Hindlimb muscle (tissue), 1 donor: ENCODE data around the gene TANGO2. TPM values are rescaled to one million over a fixed set of nuclear protein-coding genes. Genes with fewer than 3 reads are reported as not detected.
"Not testable (repeated sequence)": the region's sequence is repeated elsewhere in the genome, so short reads cannot be mapped to it uniquely, and the experiment has no call there.

Source experiments
- DNase-seq: peaks from one replicate; pipeline ENCODE4 v3.0.0-alpha.2; 2013
- polyA plus RNA-seq: library from polyadenylated mRNA; unstranded; fragments of 120-200 nt; gene quantifications from one replicate; pipeline ENCODE4 v1.2.1, GENCODE V29; 2013; ENCODE audit not compliant: insufficient read length

Gene TANGO2
- polyA plus RNA-seq, 1 donor: 12.6 TPM

DNA sequence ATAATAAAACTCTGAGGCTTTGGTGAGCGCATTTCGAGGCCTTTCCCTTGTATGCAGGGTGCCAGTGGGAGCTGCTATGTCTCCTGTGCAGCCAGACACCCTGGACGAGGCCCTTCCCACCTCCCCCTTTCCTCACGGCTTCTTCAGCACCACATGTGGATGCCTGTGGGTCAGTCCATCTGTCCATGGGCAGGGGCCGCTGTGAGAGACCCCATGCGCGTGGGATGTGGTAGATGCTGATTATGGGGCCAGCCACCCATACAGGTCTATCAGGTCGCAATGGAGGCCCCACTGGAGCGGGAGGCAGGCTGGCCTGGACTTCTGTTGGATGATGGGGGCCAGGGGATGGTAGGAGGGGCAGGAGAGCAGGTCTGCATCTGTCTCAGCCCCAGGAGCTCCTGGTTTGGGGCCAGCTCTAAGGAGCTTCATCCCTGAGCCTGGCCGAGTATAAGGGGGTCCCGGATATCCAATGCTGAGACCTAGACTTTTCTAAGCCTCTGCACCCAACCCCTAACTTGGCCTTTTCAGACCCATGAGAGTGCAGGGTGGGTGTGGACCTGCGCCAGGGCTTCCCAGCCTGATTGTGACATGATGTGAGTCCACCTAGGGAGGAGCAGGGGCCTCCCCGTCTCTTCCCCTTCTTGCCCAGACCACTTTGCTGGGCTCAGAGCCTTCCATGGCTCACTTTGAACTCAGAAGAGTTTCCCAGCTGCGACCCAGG is 45.1 kb downstream of the TANGO2 start:
- DNase-seq: no peak

DNA sequence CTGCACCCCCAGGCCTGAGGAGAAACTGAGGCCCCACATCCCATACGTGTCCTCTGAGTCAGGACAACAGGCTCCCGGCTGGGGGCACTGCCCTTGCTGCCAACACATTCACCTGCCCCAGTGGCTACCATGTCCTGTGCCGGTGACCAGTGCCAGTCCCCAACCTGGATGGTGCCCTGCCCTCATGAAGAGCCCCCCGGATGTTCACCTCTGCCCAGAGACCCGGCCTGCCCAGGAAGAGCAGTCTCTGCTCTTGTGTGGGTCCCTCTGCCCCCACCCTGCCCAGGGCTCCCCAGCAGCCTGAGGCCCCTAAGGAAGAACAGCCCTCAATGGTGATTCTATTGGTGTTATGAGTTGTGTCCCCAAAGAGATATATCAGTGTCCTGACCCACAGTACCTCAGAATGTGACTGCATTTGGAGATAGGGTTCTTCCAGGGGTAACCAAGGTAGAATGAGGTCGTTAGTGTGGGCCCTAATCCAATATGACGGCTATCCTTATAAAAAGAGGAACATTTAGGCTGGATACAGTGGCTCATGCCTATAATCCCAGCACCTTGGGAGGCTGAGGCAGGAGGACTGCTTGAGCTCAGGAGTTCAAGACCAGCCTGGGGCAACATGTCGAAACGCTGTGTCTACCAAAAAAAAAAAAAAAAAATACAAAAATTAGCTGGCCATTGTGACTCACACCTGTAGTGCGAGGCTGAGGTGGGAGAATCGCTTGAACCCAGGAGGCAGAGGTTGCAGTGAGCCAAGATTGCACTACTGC is 45.9 kb downstream of the TANGO2 start:
- no peak for DNase-seq

DNA sequence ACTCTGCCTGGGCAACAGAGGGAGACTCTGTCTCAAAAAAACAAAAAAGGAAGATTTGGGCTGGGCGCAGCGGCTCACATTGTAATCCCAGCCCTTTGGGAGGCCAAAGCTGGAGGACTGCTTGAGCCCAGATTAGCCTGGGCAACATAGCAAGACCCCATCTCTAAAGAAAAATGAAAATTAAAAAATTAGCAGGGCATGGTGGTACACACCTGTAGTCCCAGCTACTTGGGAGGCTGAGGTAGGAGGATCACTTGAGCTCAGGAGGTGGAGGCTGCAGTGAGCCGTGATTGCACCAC is 46.4 kb downstream of the TANGO2 start:
- not testable (repeated sequence) for DNase-seq

DNA sequence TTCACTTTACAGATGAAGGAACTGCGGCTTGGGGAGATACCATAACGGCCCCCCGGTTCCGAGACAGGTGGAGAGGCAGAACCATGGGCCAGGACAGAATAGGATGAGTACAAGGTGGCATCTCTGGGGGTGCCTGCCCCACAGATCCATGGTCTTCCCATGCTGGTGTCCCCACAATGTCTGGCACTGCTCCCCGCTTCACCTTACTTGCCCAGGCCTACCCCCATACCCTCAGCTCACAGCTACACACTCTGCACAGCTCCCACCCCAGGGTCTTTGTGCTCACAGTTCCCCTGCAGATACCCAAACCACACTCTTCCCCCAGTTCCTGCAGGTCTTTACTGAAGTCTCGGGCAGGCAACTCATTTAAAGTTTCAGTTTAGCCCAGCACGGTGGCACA is 47.7 kb downstream of the TANGO2 start:
- DNase-seq: no peak

DNA sequence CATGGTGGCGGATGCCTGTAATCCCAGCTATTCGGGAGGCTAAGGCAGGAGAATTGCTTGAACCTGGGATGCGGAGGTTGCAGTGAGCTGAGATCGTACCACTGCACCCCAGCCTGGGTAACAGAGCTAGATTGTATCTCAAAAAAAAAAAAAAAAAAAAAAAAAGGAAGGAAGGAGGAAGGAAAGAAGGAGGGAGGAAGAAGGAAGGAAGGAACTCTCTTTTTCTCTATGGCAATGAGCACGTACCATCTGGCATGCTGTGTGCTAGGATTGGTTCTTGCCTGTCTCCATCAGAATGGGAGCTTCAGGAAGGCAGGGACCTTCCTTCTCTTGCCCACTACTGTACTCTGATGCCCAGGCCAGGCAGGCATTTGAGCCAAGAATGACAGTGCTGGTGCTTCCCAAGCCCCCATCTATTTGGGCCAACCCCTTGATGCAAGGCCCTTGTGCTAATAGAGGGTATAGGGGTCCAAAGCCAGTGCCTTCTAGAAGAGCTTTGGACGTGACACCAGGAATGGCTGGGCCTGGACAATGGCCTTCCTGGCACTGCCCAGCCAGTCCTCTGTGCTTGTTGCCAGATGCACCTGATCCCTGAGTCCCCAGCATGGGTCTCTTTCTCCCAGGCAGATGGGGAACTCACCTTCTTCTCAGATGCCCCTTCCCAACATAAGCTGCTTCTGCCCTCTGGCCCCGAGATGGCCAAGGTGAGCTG is 48.6 kb downstream of the TANGO2 start:
- DNase-seq: no peak

DNA sequence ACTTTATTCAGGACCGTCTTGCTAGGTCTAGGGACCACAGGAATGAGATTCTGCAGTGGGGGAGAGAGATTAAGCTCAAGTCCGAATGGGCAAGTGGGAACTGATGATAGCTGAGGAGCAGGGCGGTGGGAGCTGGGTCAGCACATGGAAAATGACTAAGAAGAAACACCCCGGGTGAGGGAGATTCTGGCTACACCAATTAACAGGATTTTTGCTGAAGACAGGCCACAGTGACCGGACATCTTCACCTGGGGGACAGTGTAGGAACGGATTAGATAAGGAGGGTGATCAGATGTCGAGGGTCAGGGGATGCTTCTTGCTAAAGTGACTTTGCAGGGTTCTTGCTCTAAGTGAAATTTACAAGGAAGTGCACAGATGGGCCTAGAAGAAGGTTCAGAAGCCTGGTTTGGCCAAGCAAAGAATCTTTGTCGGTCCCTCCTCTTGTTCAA is 50.6 kb downstream of the TANGO2 start:
- DNase-seq: no peak

DNA sequence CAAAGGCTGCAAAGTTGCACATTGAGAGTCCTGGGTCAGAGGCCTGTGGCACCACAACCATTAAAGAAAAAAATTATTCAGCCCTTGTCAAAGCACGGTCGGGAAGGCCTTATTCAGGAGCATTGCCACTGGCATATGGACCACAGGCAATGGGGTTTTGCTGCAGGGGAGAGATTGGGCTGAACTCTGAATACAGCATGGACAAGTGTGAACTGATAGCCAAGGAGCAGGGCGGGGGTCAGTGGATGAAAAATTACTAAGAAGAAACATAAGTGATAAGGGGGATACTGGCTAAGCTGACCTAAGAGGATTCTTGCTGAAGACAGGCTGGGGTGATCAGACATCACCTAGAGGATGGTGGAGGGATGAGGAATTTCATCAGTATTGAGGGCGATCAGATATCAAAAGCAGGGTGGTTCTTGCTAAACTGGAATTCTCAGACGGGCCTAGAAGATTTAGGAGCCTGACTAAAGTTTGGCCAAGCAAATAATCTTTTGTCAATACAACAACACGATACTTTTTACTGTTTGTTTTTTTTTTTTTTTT is 55.8 kb downstream of the TANGO2 start:
- DNase-seq: no peak

DNA sequence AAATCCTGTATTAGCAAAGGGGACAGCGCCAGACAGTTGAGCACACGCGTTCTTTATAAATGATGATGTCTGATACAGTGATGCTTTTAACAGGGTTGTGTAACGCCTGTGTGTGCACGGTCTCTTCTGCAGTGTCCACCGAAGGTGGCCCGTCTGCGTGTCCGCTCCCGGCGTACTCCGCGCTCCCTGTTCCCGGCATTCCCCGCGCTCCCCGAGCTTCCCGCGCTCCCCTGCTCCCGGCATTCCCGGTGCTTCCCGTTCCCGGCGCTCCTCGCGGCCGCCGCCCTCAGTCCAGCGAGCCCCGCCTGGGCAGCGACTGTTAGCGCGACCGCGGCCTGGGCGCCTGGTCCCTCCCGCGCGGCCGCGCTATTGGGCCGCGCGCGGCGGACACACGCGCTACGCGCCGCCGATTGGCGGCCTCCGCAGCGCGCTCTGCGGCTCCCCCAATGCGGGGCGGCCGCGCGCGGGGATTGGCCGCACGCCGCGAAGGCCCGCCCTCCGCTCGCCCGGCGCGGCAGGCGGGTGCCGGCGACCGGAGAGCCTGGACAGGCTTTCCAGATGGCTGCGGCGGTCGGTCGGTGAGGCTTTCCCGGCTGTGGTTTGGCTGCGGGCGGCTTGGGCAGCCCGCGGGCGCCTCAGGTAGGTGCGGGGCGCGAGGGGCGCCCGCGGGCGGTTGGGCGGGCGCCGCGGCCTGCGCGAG is 59.0 kb downstream of the TANGO2 start, which contains the start of gene DGCR8:
TSS of gene DGCR8 (plus strand) at position 497 of the 700 bp plus-strand sequence. CDS start 5,723 bp downstream, outside the sequence.
- DNase-seq: peak; percentile 99

DNA sequence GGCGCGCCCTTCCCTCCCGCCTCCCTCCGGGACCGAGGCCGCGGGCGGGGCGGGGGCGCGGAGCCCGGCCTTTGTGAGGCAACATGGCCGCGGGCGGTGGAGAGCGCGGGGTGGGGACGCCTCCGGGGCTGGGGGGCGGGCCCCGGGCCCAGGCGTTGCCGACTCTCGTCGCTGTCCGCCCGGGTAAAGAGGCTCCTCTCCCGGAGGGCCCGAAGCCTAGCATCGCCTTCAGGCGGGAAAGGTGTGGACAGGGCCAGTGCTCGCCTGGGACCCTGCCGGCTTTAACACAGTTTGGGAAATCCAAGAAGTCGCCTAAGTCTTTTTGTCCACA is 59.5 kb downstream of the TANGO2 start:
- peak; percentile 62 for DNase-seq

DNA sequence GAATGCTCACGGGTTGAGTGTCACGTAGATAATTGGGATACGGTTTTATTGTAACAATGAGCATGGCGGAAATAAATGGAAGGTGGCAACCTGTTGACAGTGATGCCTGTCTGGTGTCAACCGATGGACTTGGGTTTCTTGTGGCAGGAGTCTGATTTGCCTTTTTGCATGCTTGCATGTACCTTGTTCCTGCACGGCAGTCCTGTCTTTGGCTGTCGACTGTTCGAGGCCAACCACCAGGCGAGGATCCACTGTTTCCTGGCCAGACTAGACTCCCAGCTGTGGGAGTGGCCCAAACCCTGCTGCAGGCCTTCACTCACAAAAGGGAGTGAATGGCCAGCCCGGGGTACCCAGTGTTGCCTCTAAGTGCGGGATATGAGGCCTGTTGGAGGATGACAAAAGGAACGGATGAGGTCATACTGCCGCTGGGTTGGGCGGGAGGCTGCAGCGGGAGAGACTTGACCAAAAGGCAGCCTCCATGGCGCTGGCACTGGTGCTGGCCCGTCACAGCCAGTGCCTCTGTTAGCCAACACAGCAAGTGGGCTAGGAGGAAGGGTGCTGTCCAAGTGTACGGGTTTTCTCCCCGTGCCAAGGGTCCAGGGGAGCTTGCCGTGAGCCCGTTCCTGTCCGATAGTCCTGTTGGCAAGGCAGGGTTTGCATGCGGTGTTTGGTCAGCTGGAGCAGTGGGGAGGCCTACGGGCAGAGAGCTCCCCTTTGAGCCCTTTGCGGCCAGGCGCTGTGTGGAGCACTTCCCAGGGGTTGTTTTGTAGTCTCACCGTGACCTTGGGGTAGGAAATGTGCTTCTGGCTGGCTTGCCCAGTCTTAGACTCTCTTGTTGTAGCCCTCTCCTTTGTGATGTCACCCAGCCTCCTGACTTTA is 60.1 kb downstream of the TANGO2 start:
- DNase-seq: peak; percentile 54

DNA sequence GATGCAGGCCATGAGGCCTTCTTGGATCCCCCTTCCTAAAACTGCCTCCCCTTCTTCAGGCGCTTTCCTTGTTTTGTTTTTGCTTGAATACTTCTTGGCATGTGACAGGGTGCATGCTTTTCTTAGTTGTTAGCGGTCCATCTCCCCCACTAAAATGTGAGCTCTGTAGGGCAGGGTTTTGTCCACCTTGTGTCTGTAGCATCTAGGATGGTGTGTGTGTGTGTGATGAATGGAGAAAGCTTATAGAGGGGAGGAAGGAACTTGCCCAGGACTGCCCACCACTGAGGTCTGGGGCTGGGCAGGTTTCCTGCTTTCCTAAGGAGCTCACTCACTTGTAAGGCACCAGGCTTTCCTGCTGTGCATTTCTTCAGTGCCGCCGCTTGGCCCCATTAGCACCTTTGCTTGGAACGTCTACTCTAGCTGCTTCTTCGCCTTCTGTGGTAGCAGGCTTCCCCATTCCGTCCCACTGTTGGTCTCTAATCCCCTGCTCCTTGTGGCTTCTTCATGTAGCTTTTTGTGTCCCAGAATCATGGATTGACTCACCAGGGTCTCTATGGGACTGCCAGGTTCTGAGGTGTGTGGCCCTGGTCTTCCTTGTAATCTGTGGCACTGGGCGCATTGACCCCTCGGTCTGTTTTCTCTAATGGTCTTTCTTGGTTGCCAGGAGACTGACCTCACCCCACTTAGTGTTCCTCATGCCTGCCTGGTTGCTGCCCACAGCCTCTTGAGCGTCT is 62.4 kb downstream of the TANGO2 start:
- DNase-seq: no peak

DNA sequence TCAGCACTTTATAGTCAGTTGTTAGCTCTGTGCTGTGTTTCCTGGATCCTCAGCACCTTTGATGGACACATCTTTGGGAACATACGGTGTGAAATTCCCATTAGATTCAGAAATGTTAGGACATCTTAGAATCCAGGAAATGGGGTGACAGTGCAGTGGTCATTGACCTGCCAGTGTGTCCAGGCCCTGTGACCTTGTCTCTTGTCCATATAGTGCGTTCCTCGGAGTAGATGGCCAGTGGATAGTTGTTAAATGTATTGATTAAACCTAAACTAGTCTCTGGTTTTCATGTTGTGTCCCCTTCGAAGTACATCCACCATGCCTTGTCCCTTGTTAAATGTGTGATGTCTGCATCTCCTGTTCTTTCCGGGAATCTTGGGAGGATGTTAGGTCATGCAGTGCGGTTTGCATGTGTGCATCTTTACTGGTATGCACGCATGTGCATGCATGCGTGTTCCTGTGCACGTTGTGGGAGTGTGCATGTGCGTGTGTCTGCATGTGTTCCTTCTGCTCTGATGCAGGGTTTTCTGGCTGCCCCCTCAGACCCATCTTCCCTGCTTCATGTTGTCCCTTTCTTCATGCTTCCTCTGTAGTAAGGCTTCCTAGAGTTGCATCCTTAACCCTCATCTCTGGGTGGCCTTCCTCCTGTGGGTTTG is 63.1 kb downstream of the TANGO2 start:
- no peak for DNase-seq

DNA sequence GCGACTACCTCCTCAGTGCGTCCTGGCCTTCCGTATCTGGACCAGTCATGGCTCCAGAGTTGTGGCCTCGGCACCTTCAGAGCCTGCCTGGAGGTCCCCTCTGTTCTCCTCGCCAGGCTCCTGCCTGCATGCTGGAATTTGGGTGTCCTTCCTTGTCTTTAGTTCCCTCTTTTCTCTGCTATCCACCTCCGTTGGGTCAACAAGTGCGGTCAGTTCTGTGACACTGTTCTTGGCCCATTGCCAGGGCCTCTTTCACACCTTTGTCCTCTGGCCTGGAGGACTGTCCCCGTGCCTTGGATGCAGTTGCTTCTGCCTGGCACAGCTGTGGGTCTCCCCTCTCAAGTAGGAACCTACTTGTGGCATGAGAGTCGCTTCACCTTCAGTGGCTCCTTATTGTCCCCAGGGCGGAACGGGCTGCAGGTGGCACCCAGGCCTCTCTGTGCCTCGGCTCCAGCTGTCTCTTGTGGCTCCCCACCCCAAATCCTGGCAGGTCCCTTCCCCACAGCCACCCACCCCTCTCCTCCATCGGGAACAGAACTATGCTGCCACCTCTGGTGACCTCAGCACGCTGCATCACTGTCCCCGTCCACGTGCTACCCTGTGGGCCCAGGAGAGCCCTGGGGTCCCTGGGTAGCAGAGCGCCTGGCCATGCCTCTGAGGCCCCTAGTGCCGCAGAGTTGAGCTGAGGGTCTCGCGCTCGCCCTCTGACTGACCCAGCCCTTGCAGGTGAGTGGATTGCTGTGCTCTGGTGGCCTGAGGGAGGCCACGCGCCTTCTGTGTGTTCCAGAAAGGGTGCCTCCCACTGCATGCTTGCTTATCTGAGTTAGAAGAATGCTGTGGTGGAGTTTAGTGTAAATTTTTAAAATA is 63.9 kb downstream of the TANGO2 start:
- DNase-seq: no peak

DNA sequence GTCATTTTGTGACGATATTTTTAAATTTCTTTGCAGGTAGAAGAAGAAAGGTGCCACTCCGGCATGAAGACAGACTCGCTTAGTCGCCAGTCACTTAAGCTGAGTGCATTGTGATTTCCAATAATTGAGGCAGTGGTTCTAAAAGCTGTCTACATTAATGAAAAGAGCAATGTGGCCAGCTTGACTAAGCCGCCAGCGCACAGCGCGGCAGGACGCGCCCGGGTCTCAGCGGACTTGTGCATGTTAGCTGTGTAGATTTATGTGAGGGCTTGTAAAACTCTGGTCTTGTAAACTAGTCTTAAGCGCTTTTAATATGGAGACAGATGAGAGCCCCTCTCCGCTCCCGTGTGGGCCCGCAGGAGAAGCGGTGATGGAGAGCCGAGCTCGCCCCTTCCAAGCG is 64.7 kb downstream of the TANGO2 start:
- no peak for DNase-seq

DNA sequence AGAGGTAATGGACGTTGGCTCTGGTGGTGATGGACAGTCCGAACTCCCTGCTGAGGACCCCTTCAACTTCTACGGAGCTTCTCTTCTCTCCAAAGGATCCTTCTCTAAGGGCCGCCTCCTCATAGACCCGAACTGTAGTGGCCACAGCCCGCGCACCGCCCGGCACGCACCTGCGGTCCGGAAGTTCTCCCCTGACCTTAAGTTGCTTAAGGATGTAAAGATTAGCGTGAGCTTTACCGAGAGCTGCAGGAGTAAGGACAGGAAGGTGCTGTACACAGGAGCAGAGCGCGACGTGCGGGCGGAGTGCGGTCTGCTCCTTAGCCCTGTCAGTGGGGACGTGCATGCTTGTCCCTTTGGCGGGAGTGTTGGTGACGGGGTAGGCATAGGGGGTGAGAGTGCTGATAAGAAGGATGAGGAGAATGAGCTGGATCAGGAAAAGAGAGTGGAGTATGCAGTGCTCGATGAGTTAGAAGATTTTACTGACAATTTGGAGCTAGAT is 65.2 kb downstream of the TANGO2 start:
- no peak for DNase-seq

DNA sequence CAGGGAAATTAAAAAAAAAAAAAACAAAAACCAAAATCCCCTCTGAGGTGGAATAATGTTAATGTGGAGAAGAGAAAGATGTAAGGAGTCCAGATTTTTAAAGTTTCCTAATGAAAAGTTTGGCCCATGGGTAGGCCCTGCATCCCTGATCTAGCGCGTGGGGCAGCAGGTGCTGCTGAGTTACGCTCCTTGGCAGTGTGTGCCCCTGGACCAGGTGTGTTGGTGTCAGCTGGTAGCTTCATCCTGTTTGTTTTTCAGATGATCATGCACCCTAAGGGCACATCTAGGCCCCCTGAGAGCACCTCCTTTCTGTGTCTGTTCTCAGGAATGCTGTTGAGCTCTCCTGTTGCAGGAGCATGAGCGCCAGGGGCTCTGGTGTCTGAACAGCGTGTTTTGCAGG is 65.9 kb downstream of the TANGO2 start:
- no peak for DNase-seq

DNA sequence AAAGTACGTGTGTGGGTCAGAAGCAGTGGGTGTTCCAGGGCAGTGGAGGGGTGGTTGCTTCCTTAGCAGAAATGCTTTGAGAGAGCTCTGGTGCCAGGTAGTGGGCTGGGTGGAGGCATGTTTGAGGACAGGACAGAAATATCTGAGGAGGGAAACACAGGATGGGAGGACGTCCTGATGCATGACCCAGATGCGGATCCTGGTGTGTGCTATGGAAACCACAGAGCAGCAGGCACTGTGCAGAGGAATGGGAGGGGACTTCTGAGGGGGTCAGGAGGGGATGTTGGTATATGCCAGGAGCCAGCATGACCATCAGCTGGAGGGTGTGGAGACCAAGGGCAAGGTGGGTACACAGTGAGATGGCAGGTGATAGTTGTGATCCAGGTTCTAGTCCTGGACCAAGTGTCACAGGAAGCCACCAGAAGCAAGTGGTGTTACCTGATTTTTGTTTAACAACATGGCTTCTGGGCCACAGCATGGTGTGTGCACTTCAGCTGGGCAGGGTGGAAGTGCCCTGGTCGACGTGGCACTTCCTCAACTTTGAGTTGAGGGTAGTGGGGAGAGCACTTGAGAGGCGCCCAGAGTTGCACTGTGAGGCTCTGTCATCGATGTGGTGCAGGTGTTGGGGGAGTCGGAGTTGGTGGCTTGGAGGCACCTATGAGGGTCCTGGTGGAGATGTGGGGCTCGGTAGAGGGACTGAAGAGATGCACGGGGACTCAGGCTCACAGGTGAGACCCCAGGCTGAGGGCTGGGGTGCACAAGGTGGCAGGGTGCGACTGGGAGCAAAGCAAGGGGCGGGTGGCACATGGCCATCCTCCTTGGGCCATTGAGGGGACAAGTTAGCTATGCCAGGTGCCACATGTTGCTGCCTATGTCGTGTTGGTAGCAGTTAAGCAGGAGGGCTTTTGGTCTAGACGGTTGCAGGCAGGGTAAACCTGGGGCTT is 66.7 kb downstream of the TANGO2 start:
- no peak for DNase-seq

DNA sequence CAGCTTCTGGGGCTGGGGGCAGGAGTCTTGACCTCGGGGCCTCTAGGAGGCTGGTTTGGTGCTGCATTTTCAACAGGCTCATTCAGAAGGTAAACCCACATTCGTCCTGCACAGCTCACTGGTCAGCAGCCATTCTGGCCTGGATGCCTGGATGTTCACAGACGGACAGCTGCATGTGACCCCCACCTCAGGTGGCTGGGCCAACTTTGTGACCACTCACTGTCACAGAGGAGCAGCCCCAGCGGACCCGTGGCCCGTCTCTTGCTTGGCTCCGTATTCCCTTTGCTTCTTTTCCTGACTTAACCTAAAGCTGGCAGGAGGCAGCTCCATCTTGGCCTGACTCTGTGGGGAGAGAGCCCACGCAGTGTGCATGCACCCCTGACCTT is 67.3 kb downstream of the TANGO2 start:
- DNase-seq: no peak
